Heart left ventricle (tissue), 13 donors: ENCODE results near the gene RBM44.

Experiments
- CTCF ChIP-seq, 12 donors: fragments of 200-600 bp; sonication (generic) in 4 of 12; IDR thresholded peaks; one replicate each; pipeline versions ENCODE4 v1.5.0 to v1.8.0; 2018 to 2022; ENCODE audit warnings: antibody characterized with exemption in 12 of 12, mild to moderate bottlenecking in 5 of 12
- POLR2A ChIP-seq, 2 donors: fragments of 450-650 bp; IDR thresholded peaks; one replicate each; pipeline ENCODE4 v1.6.1; 2017; ENCODE audit warnings: antibody characterized with exemption in 2 of 2, mild to moderate bottlenecking in 2 of 2, moderate library complexity in 2 of 2
- donor health status: ischemic (EF 13 %, LVEDD 7.1; RV severe dilation, severe dysfunction).
- donor health status: DM: no; HTN: yes; CAD: no.
- donor health status: DM: no; HTN: no; CAD: no.
- donor health status: ischemic (EF 25% LVEDD 6.9; RV normal size, moderate dysfunction).
- donor health status: ischemic (EF 25% LVEDD 5.7; RV mildly dilated, moderate dysfunction).
- donor health status: ischemic (EF 35%, LVEDD 5.7; RV mildly dilated, moderate dysfunction).
- donor health status: nonischemic (EF 11% LVEDD 7.7; RV severe dilation, severe dysfunction).
- donor health status: DM: yes; HTN: yes; CAD: no.
- donor health status: PGD.
- donor health status: ischemic (EF 29% LVEDD 5.4; RV normal size, mild dysfunction).
- donor health status: nonischemic (EF 23%, LVEDD 6.1; RV moderate dilation, normal function).

- TF ChIP-seq CTCF (IDR thresholded peaks at IDR 0.05) = no peak
- no peak for TF ChIP-seq POLR2A (IDR thresholded peaks at IDR 0.05)
Measured at GRCh38 chr2:237879991-237880560, 81.5 kb downstream of the RBM44 start.
